Kidney (tissue), 14 donors: ENCODE measurements around the gene TMEM218. TPM values are rescaled to one million over a fixed set of nuclear protein-coding genes. Genes with fewer than 3 reads are reported as not detected.

Experiments
- DNase-seq, 5 donors: peaks; one replicate each; pipeline ENCODE4 v3.0.0-alpha.2; 2013 to 2020
- FAIRE-seq: peaks from 2 replicates; lab custom pipeline; 2012; peaks lifted over from hg19 to GRCh38; lab: Jason Lieb, UNC
- H3K27ac ChIP-seq, 2 donors: one replicate each; pipeline ENCODE4 v1.7.0; 2013; ENCODE audit warnings: low read depth in 2 of 2, low read length in 2 of 2, inconsistent platforms in 1 of 2
- H3K27me3 ChIP-seq: one replicate; pipeline ENCODE4 v1.7.1; 2013; ENCODE audit warnings: low read length, inconsistent platforms; ENCODE audit not compliant: control insufficient read depth, insufficient read depth
- H3K36me3 ChIP-seq, 3 donors: one replicate each; pipeline versions ENCODE4 v1.7.0 to v1.7.1; 2013; ENCODE audit warnings: low read length in 3 of 3, control low read depth in 1 of 3, inconsistent platforms in 1 of 3; ENCODE audit not compliant: insufficient read depth in 3 of 3, control insufficient read depth in 2 of 3
- H3K4me1 ChIP-seq, 3 donors: one replicate each; pipeline versions ENCODE4 v1.7.0 to v1.7.1; 2013; ENCODE audit warnings: low read length in 3 of 3, inconsistent platforms in 1 of 3, low read depth in 1 of 3; ENCODE audit not compliant: control insufficient read depth in 2 of 3, insufficient read depth in 2 of 3
- H3K4me3 ChIP-seq, 3 donors: one replicate each; pipeline versions ENCODE4 v1.7.0 to v1.8.1; 2013; ENCODE audit warnings: low read length in 3 of 3, control low read depth in 1 of 3, inconsistent platforms in 1 of 3
- H3K9ac ChIP-seq, 3 donors: one replicate each; pipeline versions ENCODE4 v1.7.0 to v1.7.1; 2013; ENCODE audit warnings: low read length in 3 of 3, control low read depth in 1 of 3, inconsistent platforms in 1 of 3
- H3K9me3 ChIP-seq, 3 donors: one replicate each; pipeline versions ENCODE4 v1.7.0 to v1.7.1; 2013; ENCODE audit warnings: low read length in 3 of 3, control low read depth in 1 of 3, inconsistent platforms in 1 of 3; ENCODE audit not compliant: control insufficient read depth in 2 of 3, insufficient read depth in 1 of 3
- intact Hi-C: fragments of 100-400 bp; cut with DNase I; formaldehyde crosslinking; loops from one replicate; pipeline ENCODE4 v1.11.1; 2022
- polyA plus RNA-seq: library from polyadenylated mRNA; stranded (reverse); fragments of 350-450 nt; fragmentation: Illumina TruSeq; extraction: RNeasy Lipid Tissue Mini Kit (QIAGEN cat#74804); gene quantifications from one replicate; pipeline ENCODE4 v1.2.3, GENCODE V29; 2014; ENCODE audit warnings: low read depth, low replicate concordance; ENCODE audit not compliant: insufficient read depth
- total RNA-seq: library from RNA; stranded (reverse); fragmentation: NEBNext Ultra II Directional; extraction: Animal tissue kit (Norgen Biotek cat#: 25700); gene quantifications from one replicate; pipeline ENCODE4 v1.2.1, GENCODE V29; 2021
- TF ChIP-seq, protein P1 (sequence below): IDR thresholded peaks from 3 replicates; pipeline ENCODE4 v1.5.1; 2012; ENCODE audit warnings: mild to moderate bottlenecking, moderate library complexity, borderline replicate concordance; ENCODE audit not compliant: insufficient read depth; ENCODE audit errors: extremely low read depth
- donor health status: control.
- donor health status: control.
- donor health status: control.
- donor health status: control.
- donor health status: control.
- donor health status: DM: yes; HTN: yes; CAD: no.
- donor health status: Normal renal cell carcinoma (clear cell type).

Gene TMEM218
- total and polyA plus RNA-seq, 2 donors from 2014 or later: 22.9 to 33.4 TPM

DNA sequence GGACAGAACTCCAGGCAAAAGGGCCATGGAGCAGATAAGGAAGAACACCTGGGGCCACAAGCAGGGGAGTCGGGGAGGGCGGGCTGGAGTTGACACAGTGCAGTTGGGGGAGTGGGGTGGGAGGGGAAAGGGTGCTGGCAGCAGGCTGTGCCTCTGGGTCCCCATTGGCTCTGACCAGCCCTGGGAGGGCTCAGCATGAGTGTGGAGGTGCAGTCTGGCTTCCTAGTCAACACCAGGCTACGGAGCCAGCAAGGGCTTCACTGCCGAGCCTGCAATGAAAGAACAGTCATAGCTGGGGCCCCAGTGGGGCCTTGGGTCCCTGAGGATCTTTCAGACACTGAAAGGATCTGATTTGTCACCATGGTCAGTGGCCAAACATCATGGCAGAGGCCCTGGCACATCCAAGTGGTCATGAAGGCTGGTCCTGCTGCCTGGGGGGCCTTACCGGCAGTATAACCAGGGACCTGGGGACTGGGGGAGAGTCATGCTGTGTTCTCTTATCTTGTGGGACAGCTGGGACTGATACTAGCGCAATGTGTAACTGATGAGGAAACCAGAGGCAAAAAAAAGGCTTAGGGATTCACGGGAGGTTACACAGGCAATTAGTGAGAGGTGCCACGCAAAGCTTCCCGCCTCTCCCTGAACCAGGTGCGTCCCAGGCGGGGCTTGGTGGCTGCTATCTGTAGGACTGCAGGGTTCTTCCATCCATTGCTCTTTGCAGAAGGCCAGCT lies 36.8 kb downstream of the TMEM218 start:
- DNase-seq: no peak
- intact Hi-C loops: no loop called here
- Histone ChIP-seq H3K9me3 (no peaks in the 10 kb centered on the region), H3K27me3 (no peaks in the 10 kb centered on the region), H3K4me3 (no peak overlapping the region), H3K9ac (no peak overlapping the region), H3K36me3 (no peaks in the 10 kb centered on the region), H3K4me1 (no peaks in the 10 kb centered on the region), H3K27ac (no peak overlapping the region)
- FAIRE-seq: no peak
- TF ChIP-seq, protein P1, sequence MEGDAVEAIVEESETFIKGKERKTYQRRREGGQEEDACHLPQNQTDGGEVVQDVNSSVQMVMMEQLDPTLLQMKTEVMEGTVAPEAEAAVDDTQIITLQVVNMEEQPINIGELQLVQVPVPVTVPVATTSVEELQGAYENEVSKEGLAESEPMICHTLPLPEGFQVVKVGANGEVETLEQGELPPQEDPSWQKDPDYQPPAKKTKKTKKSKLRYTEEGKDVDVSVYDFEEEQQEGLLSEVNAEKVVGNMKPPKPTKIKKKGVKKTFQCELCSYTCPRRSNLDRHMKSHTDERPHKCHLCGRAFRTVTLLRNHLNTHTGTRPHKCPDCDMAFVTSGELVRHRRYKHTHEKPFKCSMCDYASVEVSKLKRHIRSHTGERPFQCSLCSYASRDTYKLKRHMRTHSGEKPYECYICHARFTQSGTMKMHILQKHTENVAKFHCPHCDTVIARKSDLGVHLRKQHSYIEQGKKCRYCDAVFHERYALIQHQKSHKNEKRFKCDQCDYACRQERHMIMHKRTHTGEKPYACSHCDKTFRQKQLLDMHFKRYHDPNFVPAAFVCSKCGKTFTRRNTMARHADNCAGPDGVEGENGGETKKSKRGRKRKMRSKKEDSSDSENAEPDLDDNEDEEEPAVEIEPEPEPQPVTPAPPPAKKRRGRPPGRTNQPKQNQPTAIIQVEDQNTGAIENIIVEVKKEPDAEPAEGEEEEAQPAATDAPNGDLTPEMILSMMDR: no peak

DNA sequence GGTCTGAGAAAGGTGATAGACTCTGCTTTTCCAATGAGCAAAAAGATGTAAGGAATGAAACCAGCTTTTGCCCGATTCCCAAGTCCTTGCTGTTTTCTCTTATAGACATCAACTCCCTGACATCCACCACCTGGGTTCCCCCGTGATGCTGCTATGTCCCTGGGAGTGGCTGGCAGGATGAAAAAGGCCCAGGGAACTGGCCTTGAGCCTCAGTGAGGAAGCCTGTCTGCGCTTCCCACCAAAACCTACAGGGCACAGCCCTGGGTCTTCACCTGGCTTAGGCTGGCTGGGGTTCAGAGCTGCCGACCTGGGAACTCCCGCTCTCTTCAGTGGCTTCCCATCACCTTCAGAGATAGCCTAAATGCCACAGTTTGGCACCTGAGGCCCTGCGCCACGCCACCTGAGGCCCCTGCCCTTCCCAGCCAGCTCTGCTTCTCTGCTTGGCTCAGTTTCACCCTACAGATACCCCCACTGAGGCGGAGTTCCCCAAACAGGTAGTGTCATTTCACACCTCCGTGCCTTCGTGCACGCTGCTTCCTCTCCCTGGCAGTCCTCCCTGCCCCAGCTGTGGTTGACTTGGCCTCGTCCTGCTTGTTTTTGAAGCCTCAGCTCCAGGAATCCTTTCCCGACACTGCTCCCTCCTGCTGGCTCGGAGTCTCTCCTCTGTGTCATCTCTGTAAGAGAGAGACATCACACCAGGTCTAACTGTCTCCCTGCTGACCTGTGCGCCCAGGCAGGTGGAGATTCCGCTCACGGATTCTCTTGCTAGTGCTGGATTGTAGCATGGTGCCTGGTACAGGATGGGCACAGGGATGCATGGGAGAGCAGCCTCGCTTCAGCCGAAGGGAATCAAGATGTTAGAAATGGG lies 37.6 kb downstream of the TMEM218 start:
- TF ChIP-seq, protein P1: no peak
- Histone ChIP-seq H3K27ac (no peak overlapping the region), H3K4me3 (no peak overlapping the region), H3K9ac (no peak overlapping the region), H3K36me3 (no peaks in the 10 kb centered on the region), H3K9me3 (no peaks in the 10 kb centered on the region), H3K4me1 (no peaks in the 10 kb centered on the region), H3K27me3 (no peaks in the 10 kb centered on the region)
- FAIRE-seq: no peak
- DNase-seq: no peak
- intact Hi-C loops: no loop called here

DNA sequence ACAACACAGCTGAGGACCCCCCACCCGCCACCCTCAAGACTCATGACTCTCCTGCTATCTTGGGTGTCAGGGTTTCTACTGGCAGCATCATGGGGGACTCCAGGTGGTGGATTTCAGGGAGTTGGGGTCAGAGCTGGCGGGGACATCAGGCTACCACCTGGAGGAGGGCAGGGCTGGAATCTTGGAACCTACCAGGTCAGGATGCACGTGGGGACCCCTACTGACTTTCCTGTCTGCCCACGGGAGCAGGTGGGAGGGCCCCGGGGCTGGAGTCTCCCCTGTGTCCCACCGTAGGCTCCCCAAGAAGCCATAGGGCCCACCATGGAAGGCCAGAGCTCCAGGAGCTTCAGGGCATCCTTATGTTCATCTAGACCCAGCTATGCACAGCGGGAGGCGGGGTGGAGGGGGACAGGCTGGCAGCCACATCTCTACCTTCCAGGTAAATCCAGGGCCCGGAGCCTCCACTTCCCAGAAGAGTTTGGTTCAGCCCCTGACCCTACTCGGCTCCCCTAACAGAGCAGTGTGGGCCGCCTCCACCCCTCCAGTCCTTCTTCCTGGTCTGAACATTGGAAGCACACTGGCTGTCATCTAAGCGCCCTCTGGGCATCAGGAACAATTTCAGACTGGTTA lies 38.4 kb downstream of the TMEM218 start:
- Histone ChIP-seq H3K27ac (no peak overlapping the region), H3K4me3 (no peak overlapping the region), H3K4me1 (no peaks in the 10 kb centered on the region), H3K9ac (no peak overlapping the region), H3K9me3 (no peaks in the 10 kb centered on the region), H3K27me3 (no peaks in the 10 kb centered on the region), H3K36me3 (no peaks in the 10 kb centered on the region)
- FAIRE-seq (no peak), DNase-seq (no peak)
- intact Hi-C loops: no loop called here
- TF ChIP-seq, protein P1: no peak
